LNCaP clone FGC (cell line): ENCODE measurements around the gene POLR2E.

Experiments
- DNase-seq: peaks from one replicate; pipeline ENCODE4 v3.0.0-alpha.2; 2011; ENCODE audit warnings: low read depth
- H3K4me3 ChIP-seq: 2 replicates; pipeline ENCODE4 v1.5.1; 2011; ENCODE audit warnings: mild to moderate bottlenecking, low read depth, low read length, control low read depth
- TF ChIP-seq, protein P1 (sequence below): IDR thresholded peaks from 2 replicates; pipeline ENCODE4 v1.5.1; 2012; ENCODE audit warnings: mild to moderate bottlenecking; ENCODE audit not compliant: control insufficient read depth, insufficient read depth; ENCODE audit errors: extremely low read depth

Gene POLR2E

DNA sequence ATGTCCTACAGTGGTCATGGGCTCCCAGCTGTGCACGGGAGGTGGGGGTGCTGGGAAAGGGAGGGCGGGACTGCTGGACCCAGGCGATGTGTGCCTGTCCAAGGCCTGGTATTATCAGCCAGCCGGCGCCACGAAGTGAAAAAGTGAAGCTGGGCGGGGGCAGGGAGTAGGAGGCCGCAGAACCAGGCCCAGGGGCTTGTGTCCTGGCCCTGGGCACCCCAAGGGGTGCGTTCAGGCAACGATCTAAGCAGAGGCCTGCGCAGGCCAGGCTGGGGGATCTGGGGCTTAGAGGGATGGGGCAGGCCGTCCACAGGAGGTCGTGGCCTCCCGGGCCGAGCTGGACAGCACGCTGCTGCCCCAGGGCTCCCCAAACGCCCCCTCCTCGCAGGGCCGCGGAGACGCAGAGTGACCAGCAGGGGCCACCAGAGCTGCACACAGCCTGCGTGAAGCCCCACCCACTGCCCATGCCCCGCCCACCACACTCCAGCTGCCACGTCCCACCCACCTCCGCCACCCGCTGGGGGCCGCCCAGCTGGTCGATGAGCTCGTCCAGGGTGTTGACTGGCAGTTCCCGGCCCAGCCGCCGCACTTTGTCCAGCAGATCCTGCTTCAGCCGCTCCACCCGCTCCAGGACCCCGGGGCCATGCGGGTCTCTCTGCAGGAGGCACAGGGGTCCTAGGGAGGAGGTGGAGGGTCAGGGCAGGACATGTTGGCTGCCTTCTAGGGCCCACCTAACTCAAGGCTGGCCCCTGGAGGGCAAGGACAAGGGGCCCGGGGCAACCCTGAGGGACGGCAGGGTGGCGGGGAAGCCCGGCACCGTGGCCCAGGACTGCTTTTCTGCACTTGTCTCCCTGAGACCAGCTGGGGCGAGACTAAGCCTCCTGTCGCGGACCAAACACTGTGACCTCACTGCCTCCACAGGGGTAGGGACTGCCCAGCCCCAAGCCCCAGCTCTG is 18.1 kb upstream of the POLR2E start:
- TF ChIP-seq, protein P1, sequence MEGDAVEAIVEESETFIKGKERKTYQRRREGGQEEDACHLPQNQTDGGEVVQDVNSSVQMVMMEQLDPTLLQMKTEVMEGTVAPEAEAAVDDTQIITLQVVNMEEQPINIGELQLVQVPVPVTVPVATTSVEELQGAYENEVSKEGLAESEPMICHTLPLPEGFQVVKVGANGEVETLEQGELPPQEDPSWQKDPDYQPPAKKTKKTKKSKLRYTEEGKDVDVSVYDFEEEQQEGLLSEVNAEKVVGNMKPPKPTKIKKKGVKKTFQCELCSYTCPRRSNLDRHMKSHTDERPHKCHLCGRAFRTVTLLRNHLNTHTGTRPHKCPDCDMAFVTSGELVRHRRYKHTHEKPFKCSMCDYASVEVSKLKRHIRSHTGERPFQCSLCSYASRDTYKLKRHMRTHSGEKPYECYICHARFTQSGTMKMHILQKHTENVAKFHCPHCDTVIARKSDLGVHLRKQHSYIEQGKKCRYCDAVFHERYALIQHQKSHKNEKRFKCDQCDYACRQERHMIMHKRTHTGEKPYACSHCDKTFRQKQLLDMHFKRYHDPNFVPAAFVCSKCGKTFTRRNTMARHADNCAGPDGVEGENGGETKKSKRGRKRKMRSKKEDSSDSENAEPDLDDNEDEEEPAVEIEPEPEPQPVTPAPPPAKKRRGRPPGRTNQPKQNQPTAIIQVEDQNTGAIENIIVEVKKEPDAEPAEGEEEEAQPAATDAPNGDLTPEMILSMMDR, result peak; percentile 81
- H3K4me3 ChIP-seq, result no peak overlapping the region
- DNase-seq, result peak; percentile 67

GRCh38 chr19:1112268-1113029 is 17.3 kb upstream of the POLR2E start:
- TF ChIP-seq, protein P1, result no peak
- DNase-seq, result peak; percentile 82
- H3K4me3 ChIP-seq, result peak overlapping the region; percentile 48

GRCh38 chr19:1111641-1112267 is 16.6 kb upstream of the POLR2E start:
- no peak for DNase-seq
- TF ChIP-seq, protein P1, result no peak
- peak overlapping the region; percentile 48 for H3K4me3 ChIP-seq

DNA sequence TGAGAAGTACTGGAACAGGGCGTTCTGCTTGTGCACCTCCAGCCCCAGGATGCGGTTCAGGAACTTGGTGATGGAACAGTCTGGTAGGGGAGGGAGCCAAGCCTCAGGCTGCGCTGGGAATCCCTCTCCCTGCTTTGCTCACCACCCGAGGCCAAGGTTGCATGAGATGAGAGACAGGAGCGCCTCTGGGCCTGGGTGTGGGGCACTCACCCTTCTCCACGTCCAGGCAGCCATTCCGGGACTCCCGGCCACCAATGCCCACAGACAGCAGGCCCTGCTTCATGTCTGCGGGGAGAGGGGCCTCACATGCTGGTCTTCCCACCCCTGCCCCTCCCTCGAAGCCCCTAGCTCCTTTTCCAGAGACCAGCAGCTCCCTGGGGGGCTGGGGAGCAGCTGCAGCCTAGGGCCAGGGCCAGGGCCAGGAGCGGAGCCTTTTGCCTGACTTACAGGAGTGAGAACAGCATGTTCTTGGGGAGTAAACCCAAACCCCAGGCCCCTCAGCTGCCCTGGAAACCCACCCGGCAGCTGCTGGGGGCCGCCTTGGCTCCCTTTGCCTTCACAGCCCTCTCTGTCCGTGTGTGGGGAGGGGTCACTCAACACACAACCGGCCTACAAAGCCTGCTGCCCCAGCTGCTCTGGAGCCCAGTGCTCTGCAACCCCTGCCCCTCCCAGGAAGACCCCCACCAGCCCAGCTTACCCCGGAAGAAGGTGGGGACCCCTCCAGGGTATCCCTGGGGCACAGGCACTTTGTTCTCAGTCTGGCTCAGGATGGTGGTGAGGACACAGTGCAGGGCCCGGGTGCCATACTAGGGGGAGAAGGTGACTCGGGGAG is 15.8 kb upstream of the POLR2E start:
- TF ChIP-seq, protein P1, result no peak
- no peak for DNase-seq
- H3K4me3 ChIP-seq, result peak overlapping the region; percentile 48

DNA sequence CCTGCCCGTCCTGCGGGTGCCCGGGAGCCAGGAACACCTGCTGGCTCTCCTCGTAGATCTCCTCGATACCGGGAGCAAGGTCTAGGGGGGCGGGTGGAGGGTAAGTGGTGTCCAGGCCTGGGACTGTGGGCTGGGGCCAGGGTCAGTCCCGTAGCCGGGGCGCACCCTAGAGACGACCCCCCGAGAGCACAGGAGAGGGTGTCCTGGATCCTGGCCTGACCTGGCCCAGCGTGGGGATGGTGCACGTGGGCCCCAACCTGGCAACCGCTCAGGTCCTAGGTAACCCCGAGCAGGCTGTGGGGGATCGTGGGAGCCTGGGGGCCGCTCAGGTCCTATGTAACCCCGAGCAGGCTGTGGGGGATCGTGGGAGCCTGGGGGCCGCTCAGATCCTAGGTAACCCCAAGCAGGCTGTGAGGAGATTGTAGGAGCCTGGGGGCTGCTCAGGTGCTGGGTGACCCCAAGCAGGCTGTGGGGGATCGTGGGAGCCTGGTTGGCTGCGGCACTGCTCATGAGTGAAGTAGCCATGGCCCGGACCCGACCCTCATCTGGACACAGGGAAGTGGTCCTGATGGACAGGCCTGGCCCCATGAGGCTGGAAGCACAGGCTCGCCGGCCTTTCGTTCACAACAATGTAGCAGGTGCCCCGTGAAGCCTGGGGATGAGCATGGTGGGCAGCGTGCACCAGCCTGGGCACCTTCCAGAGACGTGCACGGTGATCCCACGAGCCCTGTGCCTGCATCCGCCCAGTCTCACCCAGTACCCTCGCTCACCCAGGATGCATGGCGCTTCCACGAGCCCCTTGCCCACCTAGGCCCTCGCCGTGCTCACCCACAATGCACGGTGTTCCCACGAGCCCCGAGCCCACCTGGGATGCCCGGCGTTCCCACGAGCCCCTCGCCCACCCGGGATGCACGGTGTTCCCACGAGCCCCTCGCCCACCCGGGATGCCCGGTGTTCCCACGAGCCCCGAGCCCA is 14.8 kb upstream of the POLR2E start:
- DNase-seq, result no peak

More for the DNA sequence above, 14.8 kb upstream of the POLR2E start:
- H3K4me3 ChIP-seq, result no peak overlapping the region
- TF ChIP-seq, protein P1, result no peak
